Heart right ventricle (tissue), 16 donors: ENCODE data around the gene ZNF19. TPM values are rescaled to one million over a fixed set of nuclear protein-coding genes. Genes with fewer than 3 reads are reported as not detected.

Experiments
- ATAC-seq, 8 donors: fragments of 200-7000 bp; cut with Tn5 transposase; one replicate each; pipeline ENCODE4 v1.9.1; 2020; ENCODE audit warnings: mild to moderate bottlenecking in 8 of 8, moderate library complexity in 8 of 8, moderate number of reproducible peaks in 1 of 8
- DNase-seq, 2 donors: peaks; one replicate each; pipeline ENCODE4 v3.0.0-alpha.2; 2020
- H3K27ac ChIP-seq, 10 donors: fragments of 200-600 bp; sonication (generic) in 2 of 10; one replicate each; pipeline versions ENCODE4 v1.5.0 to v1.8.0; 2020 to 2022; ENCODE audit warnings: mild to moderate bottlenecking in 3 of 10
- H3K27me3 ChIP-seq, 7 donors: fragments of 200-600 bp; one replicate each; pipeline ENCODE4 v1.8.0; 2021 to 2022; ENCODE audit warnings: mild to moderate bottlenecking in 2 of 7
- H3K36me3 ChIP-seq, 9 donors: fragments of 200-600 bp; sonication (generic) in 1 of 9; one replicate each; pipeline versions ENCODE4 v1.5.0 to v1.8.0; 2020 to 2022; ENCODE audit warnings: mild to moderate bottlenecking in 2 of 9
- H3K4me1 ChIP-seq, 9 donors: fragments of 200-600 bp; sonication (generic) in 1 of 9; one replicate each; pipeline versions ENCODE4 v1.5.0 to v1.8.0; 2020 to 2022; ENCODE audit warnings: mild to moderate bottlenecking in 4 of 9
- H3K4me3 ChIP-seq, 10 donors: fragments of 200-600 bp; sonication (generic) in 2 of 10; one replicate each; pipeline versions ENCODE4 v1.5.0 to v1.8.0; 2020 to 2022; ENCODE audit warnings: mild to moderate bottlenecking in 7 of 10, moderate library complexity in 2 of 10
- H3K9me3 ChIP-seq, 11 donors: fragments of 200-600 bp in 10 of 11; sonication (generic) in 2 of 11; one replicate each; pipeline versions ENCODE4 v1.5.0 to v1.8.0; 2013 to 2022; ENCODE audit warnings: mild to moderate bottlenecking in 2 of 11, control low read depth in 1 of 11, moderate library complexity in 1 of 11
- CTCF ChIP-seq, 9 donors: fragments of 200-600 bp; sonication (generic) in 2 of 9; IDR thresholded peaks; one replicate each; pipeline versions ENCODE4 v1.5.0 to v1.8.0; 2021 to 2022; ENCODE audit warnings: antibody characterized with exemption in 9 of 9, mild to moderate bottlenecking in 5 of 9, moderate library complexity in 1 of 9
- WGBS, 2 donors: extraction: QIAGEN DNeasy Blood & Tissue Kit; methylation state at CpG; one replicate each; pipeline ENCODE4 v1.1.7; 2013; ENCODE audit warnings: inconsistent platforms in 1 of 2; 5-methylcytosine and 5-hydroxymethylcytosine counted together
- intact Hi-C, 10 donors: fragments of 100-400 bp; cut with DNase I; formaldehyde crosslinking; loops; one replicate each; pipeline versions ENCODE4 v1.11.1 to v1.14.2; 2022
- polyA plus RNA-seq, 2 donors: library from polyadenylated mRNA; stranded (reverse); fragments of 200-250 nt; gene quantifications; one replicate each; pipeline ENCODE4 v1.2.3, GENCODE V29; 2013
- total RNA-seq, 10 donors: library from RNA; stranded (reverse); fragmentation: NEBNext Ultra II Directional in 3 of 10; extraction: Animal tissue kit (Norgen Biotek cat#: 25700) in 3 of 10; gene quantifications; one replicate each; pipeline versions ENCODE4 v1.2.1 to v1.2.4, GENCODE V29; 2021 to 2023
- donor health status: Arrhythmogenic right ventricular cardiomyopathy.
- donor health status: ischemic (EF 13 %, LVEDD 7.1; RV severe dilation, severe dysfunction).
- donor health status: healthy with polysubstance abuse.
- donor health status: DM: no; HTN: yes; CAD: no.
- donor health status: DM: no; HTN: no; CAD: no.
- donor health status: ischemic (EF 25% LVEDD 6.9; RV normal size, moderate dysfunction).
- donor health status: ischemic (EF 25% LVEDD 5.7; RV mildly dilated, moderate dysfunction).
- donor health status: healthy.
- donor health status: DM: yes; HTN: yes; CAD: no.
- donor health status: Ischemic cardiomyopathy.
- donor health status: ischemic (EF 35%, LVEDD 5.7; RV mildly dilated, moderate dysfunction).
- donor health status: nonischemic (EF 11% LVEDD 7.7; RV severe dilation, severe dysfunction).
- donor health status: DM: yes; HTN: yes; CAD: no.
- donor health status: PGD.
- donor health status: ischemic (EF 29% LVEDD 5.4; RV normal size, mild dysfunction).
- donor health status: nonischemic (EF 23%, LVEDD 6.1; RV moderate dilation, normal function).

Gene ZNF19
- total and polyA plus RNA-seq, 12 donors = 0.59 to 3.4 (median 1.5) TPM

GRCh38 chr16:71431991-71432390 is 57.1 kb downstream of the ZNF19 start:
- no peak for ATAC-seq
- WGBS, 2 donors = 88 to 89% methylated on average over 9 of the region's 9 CpGs
- Histone ChIP-seq H3K27ac (no peak overlapping the region), H3K27me3 (peaks cover 0 to 52% (median 22%) of the 10 kb centered on the region in 7 donors), H3K4me1 (no peaks in the 10 kb centered on the region), H3K36me3 (no peaks in the 10 kb centered on the region), H3K4me3 (no peak overlapping the region), H3K9me3 (peaks cover 0 to 15% (median 0%) of the 10 kb centered on the region in 11 donors)
- intact Hi-C loops = no loop called here
- TF ChIP-seq CTCF (IDR thresholded peaks at IDR 0.05) = no peak
- no peak for DNase-seq

GRCh38 chr16:71431176-71431575 is 57.9 kb downstream of the ZNF19 start:
- ATAC-seq (no peak), DNase-seq (no peak)
- peaks cover 0 to 15% (median 0%) of the 10 kb centered on the region in 11 donors for H3K9me3 ChIP-seq
- intact Hi-C loops = no loop called here
- 83% methylated on average over 14 of the region's 14 CpGs for WGBS, 2 donors
- H3K36me3 ChIP-seq = no peaks in the 10 kb centered on the region
- peaks cover 0 to 60% (median 30%) of the 10 kb centered on the region in 7 donors for H3K27me3 ChIP-seq
- no peak overlapping the region for H3K4me3 ChIP-seq
- H3K27ac ChIP-seq = no peak overlapping the region
- TF ChIP-seq CTCF (IDR thresholded peaks at IDR 0.05) = no peak
- H3K4me1 ChIP-seq = no peaks in the 10 kb centered on the region

DNA sequence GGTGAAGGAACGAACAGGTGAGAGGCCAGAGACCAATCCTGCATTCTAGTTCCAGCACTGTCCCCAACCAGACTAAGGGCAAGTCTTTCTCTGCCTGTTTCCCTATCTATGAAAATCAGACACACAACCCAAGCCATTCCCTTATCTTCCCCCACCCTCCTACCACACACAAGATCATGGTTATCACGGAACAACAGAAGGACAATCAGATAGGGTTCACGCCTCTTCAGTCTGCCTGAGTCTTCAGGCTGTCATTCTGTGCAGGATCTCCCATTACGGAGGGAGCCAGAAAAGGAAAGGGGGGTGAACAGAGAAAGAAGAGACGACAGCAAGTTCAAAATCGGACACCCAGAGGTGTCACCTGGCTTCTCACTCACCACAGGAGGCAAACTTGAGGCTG is 58.4 kb downstream of the ZNF19 start:
- intact Hi-C loops = no loop called here
- no peak for TF ChIP-seq CTCF (IDR thresholded peaks at IDR 0.05)
- H3K9me3 ChIP-seq = peaks cover 0 to 15% (median 0%) of the 10 kb centered on the region in 11 donors
- H3K36me3 ChIP-seq = no peaks in the 10 kb centered on the region
- 43 to 50% methylated on average over 6 of the region's 6 CpGs for WGBS, 2 donors
- DNase-seq (no peak), ATAC-seq (no peak)
- H3K4me3 ChIP-seq = no peak overlapping the region
- no peaks in the 10 kb centered on the region for H3K4me1 ChIP-seq
- no peak overlapping the region for H3K27ac ChIP-seq
- peaks cover 4 to 65% (median 34%) of the 10 kb centered on the region in 7 donors for H3K27me3 ChIP-seq

- Histone ChIP-seq H3K27ac (no peak overlapping the region), H3K27me3 (peaks cover 7 to 71% (median 45%) of the 10 kb centered on the region in 7 donors), H3K9me3 (peaks cover 0 to 15% (median 0%) of the 10 kb centered on the region in 11 donors), H3K36me3 (no peaks in the 10 kb centered on the region), H3K4me1 (no peaks in the 10 kb centered on the region), H3K4me3 (no peak overlapping the region)
- intact Hi-C loops = no loop called here
- TF ChIP-seq CTCF (IDR thresholded peaks at IDR 0.05) = no peak
- ATAC-seq (no peak), DNase-seq (no peak)
- WGBS, 2 donors = 72 to 84% methylated on average over 3 of the region's 3 CpGs
Observed at GRCh38 chr16:71429581-71429980, 59.5 kb downstream of the ZNF19 start.
